ENCODE results near the gene RARG. TPM values are rescaled to one million over a fixed set of nuclear protein-coding genes. Genes with fewer than 3 reads are reported as not detected.
A peak's percentile ranks its signal among the peaks of the same experiment; 100 is the strongest.

RARG gene
- total and polyA plus RNA-seq, 12 donors = 3.8 to 36.4 (median 24.8) TPM

GRCh38 chr12:53192531-53193021 lies 39.4 kb downstream of the RARG start:
- 95 to 98% (median 96%) methylated on average over 8 to 14 of the region's 14 CpGs for WGBS, 4 donors
- Histone ChIP-seq H3K27me3 (no peaks in the 10 kb centered on the region), H3K9me3 (replicated peaks in 1 of 3) (no peaks in the 10 kb centered on the region), H3K4me3 (no peak overlapping the region), H3K36me3 (replicated peaks in 1 of 2) (peaks cover 0 to 10% of the 10 kb centered on the region in 2 donors), H3K4me1 (replicated peaks in 1 of 2) (peaks cover 0 to 9% of the 10 kb centered on the region in 2 donors), H3K27ac (no peak overlapping the region)
- TF ChIP-seq POLR2A (IDR thresholded peaks at IDR 0.05) (no peak), CTCF (IDR thresholded peaks at IDR 0.05) (no peak)
- no peak for DNase-seq
- intact Hi-C loops (cut with DNase I) = loop anchor here in 1 of 2 donors (10.0 kb wide), 1 partner anchor 128 kb away; no protein-coding TSS in a partner anchor

- H3K27ac ChIP-seq = no peak overlapping the region
- 72 to 91% (median 84%) methylated on average over 9 to 14 of the region's 14 CpGs for WGBS, 4 donors
- TF ChIP-seq POLR2A (IDR thresholded peaks at IDR 0.05) = no peak
- TF ChIP-seq CTCF (IDR thresholded peaks at IDR 0.05) = no peak
- no peak overlapping the region for H3K4me3 ChIP-seq
- H3K4me1 ChIP-seq (replicated peaks in 1 of 2) = peaks cover 0 to 6% of the 10 kb centered on the region in 2 donors
- intact Hi-C loops (cut with DNase I) = loop anchor here in 1 of 2 donors (10.0 kb wide), 1 partner anchor 127 kb away; no protein-coding TSS in a partner anchor
- no peaks in the 10 kb centered on the region for H3K27me3 ChIP-seq
- no peak for DNase-seq
- no peaks in the 10 kb centered on the region for H3K9me3 ChIP-seq (replicated peaks in 1 of 3)
- H3K36me3 ChIP-seq (replicated peaks in 1 of 2) = peaks cover 0 to 16% of the 10 kb centered on the region in 2 donors
These were observed 40.0 kb downstream of the RARG start for GRCh38 chr12:53191885-53192530.

GRCh38 chr12:53191096-53191884 lies 40.7 kb downstream of the RARG start:
- Histone ChIP-seq H3K4me3 (no peak overlapping the region), H3K27ac (no peak overlapping the region), H3K9me3 (replicated peaks in 1 of 3) (no peaks in the 10 kb centered on the region), H3K36me3 (replicated peaks in 1 of 2) (peaks cover 0 to 23% of the 10 kb centered on the region in 2 donors), H3K27me3 (no peaks in the 10 kb centered on the region), H3K4me1 (replicated peaks in 1 of 2) (peaks cover 6 to 13% of the 10 kb centered on the region in 2 donors)
- 69 to 89% (median 81%) methylated on average over 8 to 11 of the region's 11 CpGs for WGBS, 4 donors
- intact Hi-C loops (cut with DNase I) = loop anchor here in 1 of 2 donors (10.0 kb wide), 1 partner anchor 126 kb away; no protein-coding TSS in a partner anchor
- no peak for DNase-seq
- TF ChIP-seq POLR2A (IDR thresholded peaks at IDR 0.05) = no peak
- no peak for TF ChIP-seq CTCF (IDR thresholded peaks at IDR 0.05)

GRCh38 chr12:53190108-53190729 lies 41.8 kb downstream of the RARG start:
- peak in 6 of 7 donors; percentile 70 to 77 (median 72) for DNase-seq
- TF ChIP-seq CTCF (IDR thresholded peaks at IDR 0.05) (peak; percentile 51 to 80 (median 72)), POLR2A (IDR thresholded peaks at IDR 0.05) (no peak)
- intact Hi-C loops (cut with DNase I) = loop anchor here in 1 of 2 donors (10.0 kb wide), 1 partner anchor 125 kb away; no protein-coding TSS in a partner anchor
- Histone ChIP-seq H3K27me3 (no peaks in the 10 kb centered on the region), H3K4me3 (no peak overlapping the region), H3K36me3 (replicated peaks in 1 of 2) (peaks cover 0 to 34% of the 10 kb centered on the region in 2 donors), H3K4me1 (replicated peaks in 1 of 2) (peaks cover 7 to 13% of the 10 kb centered on the region in 2 donors), H3K9me3 (replicated peaks in 1 of 3) (no peaks in the 10 kb centered on the region), H3K27ac (peak overlapping the region in 3 of 5 donors; percentile 13 to 40 (median 21))
- whole genome bisulfite sequencing, 4 donors = 35 to 57% (median 39%) methylated on average over 7 to 14 of the region's 14 CpGs

Measured in adrenal gland (tissue), 12 donors.